ENCODE measurements around the gene C1QTNF1. TPM values are rescaled to one million over a fixed set of nuclear protein-coding genes. Genes with fewer than 3 reads are reported as not detected.
"Not testable (repeated sequence)": the region's sequence is repeated elsewhere in the genome, so short reads cannot be mapped to it uniquely, and the experiment has no call there.

The C1QTNF1 gene
- total RNA-seq, 1 donor from 2014 or later: not detected

DNA sequence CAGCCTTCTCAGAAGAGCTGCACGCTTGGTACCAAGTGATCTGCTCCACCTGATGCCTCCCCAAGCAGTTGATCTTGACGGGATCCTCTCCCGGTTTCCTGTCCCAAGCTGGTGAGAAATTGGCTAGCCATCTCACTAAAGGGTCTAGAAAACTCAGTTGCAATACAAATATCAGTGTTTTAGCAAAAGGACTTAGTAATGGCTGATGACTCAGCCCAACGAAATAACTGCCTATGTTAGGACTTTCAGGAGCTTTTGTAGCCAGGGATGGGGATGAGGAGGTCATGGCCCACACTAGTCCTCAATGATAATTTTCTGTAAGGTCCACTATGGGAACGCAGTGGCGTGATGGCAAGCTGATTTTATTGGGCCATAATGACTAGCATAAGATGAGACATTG lies 27.3 kb downstream of the C1QTNF1 start:
- intact Hi-C loops (cut with micrococcal nuclease): no loop called here

- intact Hi-C loops (cut with micrococcal nuclease): no loop called here
These were observed 28.2 kb downstream of the C1QTNF1 start for GRCh38 chr17:79052131-79052530.

DNA sequence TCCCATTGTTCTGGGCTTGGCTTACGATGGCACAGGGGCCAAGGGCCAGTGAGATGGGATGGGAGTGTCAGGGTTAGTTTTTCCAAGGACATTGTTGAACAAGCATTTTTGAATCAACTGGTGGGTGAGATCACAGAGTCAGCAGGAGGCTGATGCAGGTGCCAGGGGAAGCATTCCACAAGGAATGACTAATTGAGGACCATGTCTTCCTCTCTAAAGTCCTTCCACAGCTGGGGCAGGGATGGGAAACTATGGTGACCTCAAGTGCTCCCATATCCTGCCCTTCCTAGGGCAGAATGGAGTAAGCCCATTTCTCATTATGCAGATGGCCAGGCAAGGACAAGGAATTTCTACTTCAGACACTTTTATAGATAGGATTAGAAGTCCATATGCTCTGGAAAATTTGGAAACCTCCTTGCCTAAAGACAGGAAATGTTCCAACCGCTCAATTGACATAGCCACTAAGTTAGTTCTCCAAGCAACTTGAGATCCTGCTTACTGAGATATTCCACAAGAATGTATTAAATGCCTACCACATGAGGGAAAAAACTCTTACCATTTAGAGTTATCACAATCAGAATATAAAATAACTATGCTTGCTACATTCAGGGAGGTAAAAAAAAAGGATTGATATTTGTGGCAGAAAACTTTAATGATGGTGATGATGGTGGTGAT lies 29.4 kb downstream of the C1QTNF1 start:
- intact Hi-C loops (cut with micrococcal nuclease): no loop called here

- intact Hi-C loops (cut with micrococcal nuclease): no loop called here
These were observed 30.4 kb downstream of the C1QTNF1 start for GRCh38 chr17:79054200-79054960.

GRCh38 chr17:79055197-79055596 lies 31.2 kb downstream of the C1QTNF1 start:
- intact Hi-C loops (cut with micrococcal nuclease): no loop called here

DNA sequence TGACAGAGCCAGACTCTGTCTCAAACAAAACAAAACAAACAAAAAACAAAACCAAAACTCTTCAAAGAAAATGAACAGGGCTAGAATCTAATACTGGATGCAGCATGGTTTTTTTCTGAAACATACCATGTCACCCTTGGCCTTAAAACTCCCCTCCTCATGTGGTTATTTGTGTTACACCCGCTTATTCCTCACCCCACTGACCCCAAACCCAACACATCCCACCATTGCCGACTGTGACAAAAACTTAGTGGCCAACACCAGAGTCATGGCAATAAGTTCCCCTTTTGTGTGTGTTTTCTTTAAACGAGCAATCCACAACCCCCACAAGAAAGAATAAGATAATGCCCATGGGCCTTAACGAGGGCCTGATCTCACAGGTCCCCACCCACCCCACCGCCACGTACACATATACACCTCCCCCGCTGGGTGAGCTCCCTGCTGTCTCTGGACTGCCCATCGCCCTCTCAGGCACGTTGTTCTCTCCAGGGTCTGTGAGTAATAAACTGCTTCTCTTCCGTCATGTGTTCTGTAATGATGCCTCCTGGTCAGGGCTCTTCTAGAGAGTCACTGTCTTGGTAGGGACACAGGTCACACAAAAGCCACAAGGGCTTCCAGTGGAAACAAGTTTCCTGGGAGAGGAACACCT lies 33.9 kb downstream of the C1QTNF1 start:
- intact Hi-C loops (cut with micrococcal nuclease): no loop called here

DNA sequence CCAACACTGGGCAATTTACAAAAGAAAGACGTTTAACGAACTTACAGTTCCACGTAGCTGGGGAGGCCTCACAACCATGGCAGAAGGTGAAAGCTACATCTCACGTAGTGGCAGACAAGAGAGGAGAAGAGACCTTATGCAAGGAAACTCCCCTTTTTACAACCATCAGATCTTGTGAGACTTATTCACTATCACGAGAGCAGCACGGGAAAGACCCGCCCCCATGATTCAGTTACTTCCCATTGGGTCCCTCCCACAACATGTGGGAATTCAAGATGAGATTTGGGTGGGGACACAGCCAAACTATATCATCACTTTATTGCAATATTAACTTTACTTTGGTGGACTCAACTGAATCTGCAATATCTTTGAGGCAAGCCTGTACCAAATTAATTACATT lies 38.7 kb downstream of the C1QTNF1 start:
- intact Hi-C loops (cut with micrococcal nuclease): no loop called here

- intact Hi-C loops (cut with micrococcal nuclease): no loop called here
These were observed 40.1 kb downstream of the C1QTNF1 start for GRCh38 chr17:79064026-79064425.

DNA sequence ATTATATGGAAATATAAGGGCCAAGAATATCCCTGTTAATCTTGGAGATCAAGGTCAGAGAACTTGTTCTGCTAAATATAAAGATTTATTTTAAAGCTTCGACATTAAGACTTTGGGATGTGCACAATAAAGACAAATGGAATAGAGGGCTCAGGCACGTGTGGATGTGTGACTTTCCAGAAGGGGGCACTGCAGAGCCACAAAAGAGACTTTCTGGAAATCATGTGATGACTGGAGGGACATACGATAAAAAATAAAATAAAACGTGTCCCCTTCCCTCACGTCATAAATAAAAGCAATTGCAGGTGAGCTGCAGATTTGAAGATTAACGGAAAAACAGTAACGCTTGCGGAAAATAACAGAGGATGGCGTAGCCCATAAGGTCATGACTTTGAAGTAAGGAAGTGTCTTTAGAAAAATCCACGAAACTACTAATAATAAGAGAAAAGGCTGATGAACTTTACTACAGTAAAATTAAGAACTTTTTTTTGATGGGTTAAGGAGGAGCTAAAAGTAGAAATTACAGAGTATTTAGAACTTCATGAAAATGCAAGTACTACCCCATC lies 41.2 kb downstream of the C1QTNF1 start:
- intact Hi-C loops (cut with micrococcal nuclease): no loop called here

DNA sequence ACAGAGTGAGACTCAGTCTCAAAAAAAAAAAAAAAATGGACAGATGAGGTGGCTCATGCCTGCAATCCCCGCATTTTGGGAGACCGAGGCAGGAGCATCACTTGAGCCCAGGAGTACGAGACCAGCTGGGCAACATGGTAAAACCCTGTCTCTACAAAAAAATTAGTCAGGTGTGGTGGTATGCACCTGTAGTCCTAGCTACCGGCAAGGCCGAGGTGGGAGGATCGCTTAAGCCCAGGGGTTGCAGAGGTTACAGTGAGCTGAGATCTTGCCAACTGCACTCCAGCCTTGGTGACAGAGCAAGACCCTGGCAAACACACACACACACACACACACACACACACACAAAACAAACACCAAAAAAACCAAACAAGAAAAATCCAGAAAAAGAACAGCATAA lies 43.0 kb downstream of the C1QTNF1 start:
- intact Hi-C loops (cut with micrococcal nuclease): no loop called here

DNA sequence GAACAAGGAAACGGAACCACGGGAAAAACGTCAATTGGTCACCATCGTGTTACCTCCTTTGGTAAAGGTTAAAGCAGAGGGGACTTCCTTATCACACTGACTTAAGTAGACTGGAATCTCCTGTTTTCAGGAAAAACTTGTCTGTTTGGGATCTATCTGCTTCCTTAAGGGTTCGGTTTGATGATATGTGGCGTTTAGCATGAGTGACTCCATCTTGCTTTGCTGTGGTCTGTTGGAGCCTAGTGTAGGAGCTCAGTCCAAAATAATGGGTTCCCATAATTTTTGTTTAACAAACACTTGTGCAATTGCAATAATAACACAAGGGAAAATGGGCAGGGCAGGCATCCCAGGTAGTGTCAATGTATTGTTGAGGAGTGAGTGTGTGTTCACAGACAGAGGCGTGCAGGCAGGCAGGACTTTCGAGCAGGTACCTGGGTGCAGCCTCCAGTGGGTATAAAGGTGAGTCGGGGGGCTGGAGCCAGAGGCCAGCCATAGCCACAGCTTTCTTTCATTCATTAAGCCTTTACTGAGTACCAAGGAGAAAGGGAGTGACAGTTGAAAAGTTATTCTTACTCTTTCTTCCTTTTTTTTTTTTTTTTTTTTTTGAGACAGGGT lies 46.4 kb downstream of the C1QTNF1 start:
- intact Hi-C loops (cut with micrococcal nuclease): no loop called here

DNA sequence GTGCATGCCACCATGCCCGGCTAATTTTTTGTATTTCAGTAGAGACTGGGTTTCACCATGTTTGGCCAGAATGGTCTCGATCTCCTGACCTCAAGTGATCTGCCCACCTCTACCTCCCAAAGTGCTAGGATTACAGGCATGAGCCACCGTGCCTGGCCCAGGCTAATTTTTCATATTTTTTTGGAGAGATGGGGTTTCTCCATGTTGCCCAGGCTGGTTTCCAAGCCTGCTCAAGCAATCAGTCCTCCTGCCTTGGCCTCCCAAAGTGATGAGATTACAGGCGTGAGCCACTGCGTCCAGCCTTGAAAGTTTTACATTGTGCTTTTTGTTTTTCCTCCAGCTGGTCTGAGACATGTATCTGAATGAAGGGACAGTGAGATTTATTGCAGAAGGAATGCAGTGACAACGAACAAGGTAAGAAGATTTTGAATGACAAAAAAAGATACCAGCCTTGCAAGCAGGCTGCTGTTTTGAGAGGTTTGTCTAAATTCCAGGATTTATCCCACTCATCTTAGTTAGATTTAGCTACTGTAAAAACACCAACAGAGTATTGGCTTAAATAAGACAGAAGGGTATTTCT lies 47.3 kb downstream of the C1QTNF1 start:
- intact Hi-C loops (cut with micrococcal nuclease): no loop called here

- intact Hi-C loops (cut with micrococcal nuclease): no loop called here
These were observed 48.6 kb downstream of the C1QTNF1 start for GRCh38 chr17:79072544-79072943.

DNA sequence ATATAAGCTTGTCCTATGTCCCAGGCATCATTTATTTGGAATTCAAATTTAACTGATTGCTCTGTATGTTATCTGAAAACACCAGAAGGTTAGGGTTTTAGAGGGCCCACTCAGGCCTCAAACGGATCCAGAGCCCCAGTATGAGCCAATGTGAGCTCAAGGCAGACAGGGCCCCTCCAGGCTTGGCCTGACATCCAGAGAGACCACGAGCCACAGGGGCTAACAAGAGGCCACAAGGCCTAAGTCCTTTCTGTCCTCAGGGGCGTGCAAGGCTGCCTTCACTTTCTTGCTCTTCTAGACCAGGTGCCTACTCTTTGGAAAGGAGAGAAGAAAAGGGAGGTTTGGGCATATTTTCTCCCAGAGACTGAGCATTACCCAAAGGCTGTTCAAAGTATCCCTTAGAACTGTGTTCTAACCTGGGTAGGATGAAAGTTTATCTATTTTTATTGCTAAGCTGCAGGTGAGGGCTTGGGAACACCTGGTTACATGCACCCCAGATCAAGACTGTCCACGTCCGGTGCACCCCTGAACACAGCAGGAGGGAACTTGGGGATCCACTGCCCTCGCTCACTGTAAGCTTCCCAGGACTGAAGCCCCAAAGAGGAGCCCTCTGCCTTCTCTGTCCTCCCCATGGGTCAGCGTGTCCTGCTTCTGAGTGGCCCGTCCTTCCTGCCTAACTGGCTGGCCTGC lies 49.2 kb downstream of the C1QTNF1 start:
- intact Hi-C loops (cut with micrococcal nuclease): no loop called here

GRCh38 chr17:79073706-79074088 lies 49.7 kb downstream of the C1QTNF1 start:
- intact Hi-C loops (cut with micrococcal nuclease): no loop called here

DNA sequence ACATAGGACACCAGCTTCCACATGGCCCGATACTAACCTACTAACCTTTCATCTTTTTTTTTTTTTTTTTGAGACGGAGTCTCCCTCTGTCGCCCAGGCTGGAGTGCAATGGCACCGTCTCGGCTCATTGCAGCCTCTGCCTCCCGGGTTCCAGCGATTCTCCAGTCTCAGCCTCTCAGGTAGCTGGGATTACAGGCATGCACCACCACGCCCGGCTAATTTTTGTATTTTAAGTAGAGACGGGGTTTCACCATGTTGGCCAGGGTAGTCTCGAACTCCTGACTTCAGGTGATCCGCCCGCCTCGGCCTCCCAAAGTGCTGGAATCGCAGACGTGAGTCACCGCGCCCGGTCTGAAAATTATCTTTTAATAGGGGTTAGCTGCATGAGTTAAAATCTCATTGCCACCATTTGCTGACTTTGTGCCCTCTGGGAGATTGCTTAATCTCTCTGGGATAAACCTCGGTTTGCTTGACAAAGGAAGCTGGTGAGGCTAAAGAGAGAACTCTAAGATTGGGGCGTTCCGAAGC lies 50.2 kb downstream of the C1QTNF1 start:
- intact Hi-C loops (cut with micrococcal nuclease): not testable (repeated sequence)

GRCh38 chr17:79074649-79075445 lies 50.9 kb downstream of the C1QTNF1 start, which contains the start of gene ENGASE:
Gene ENGASE, plus strand, starts transcription at chr17:79074824. Its CDS starts 121 bp downstream, at chr17:79074945.
- intact Hi-C loops (cut with micrococcal nuclease): loop anchor here (1.0 kb wide), 1 partner anchor 66 kb away; the partner anchor contains the start of gene CANT1

GRCh38 chr17:79075446-79075750 lies 51.4 kb downstream of the C1QTNF1 start:
- intact Hi-C loops (cut with micrococcal nuclease): loop anchor here (1.0 kb wide), 1 partner anchor 66 kb away; the partner anchor contains the start of gene CANT1

GRCh38 chr17:79075861-79076406 lies 52.0 kb downstream of the C1QTNF1 start:
- intact Hi-C loops (cut with micrococcal nuclease): loop anchor here (1.0 kb wide), 1 partner anchor 67 kb away; the partner anchor contains the start of gene CANT1
